Muscle of back (tissue), 11 donors: Measurements from ENCODE around the gene EEF2KMT. TPM values are rescaled to one million over a fixed set of nuclear protein-coding genes. Genes with fewer than 3 reads are reported as not detected.
A peak's percentile ranks its signal among the peaks of the same experiment; 100 is the strongest.

Experiments
- DNase-seq, 3 donors: peaks; one replicate each; pipeline versions ENCODE4 v3.0.0 to v3.0.0-alpha.2; 2013
- polyA plus RNA-seq, 10 donors: library from polyadenylated mRNA; unstranded; fragments of 120-200 nt; gene quantifications; one replicate each; pipeline ENCODE4 v1.2.1, GENCODE V29; 2013; ENCODE audit not compliant: insufficient read length in 10 of 10

EEF2KMT gene
- polyA plus RNA-seq, 10 donors = 8.3 to 14.2 (median 10.4) TPM

DNA sequence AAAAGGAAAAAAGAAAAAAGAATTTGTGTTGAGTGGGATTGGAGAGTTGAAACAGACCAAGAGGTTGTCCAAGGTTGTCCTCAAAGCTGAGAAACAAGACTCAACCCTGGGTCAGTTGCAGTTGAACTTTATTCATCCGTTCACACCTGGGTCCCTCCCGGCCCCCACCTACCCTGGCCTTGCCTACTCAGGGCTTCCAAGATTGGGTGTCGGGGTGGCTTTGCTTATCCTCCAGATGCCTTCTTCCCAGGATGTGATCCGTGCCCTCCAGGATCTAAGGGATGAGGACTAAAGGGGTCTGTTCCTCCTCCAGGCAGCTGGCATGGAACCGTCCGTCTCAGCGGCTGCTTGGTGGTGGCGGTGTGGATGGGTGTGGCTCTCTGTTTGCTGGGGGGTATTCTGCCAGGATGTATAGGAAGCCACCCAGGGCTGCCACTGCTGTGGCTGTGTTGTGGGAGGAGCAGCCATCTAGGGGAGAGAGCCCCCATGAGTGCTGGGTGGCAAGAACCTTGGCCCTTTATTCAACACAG, 53.5 kb downstream of the EEF2KMT start:
- no peak for DNase-seq

DNA sequence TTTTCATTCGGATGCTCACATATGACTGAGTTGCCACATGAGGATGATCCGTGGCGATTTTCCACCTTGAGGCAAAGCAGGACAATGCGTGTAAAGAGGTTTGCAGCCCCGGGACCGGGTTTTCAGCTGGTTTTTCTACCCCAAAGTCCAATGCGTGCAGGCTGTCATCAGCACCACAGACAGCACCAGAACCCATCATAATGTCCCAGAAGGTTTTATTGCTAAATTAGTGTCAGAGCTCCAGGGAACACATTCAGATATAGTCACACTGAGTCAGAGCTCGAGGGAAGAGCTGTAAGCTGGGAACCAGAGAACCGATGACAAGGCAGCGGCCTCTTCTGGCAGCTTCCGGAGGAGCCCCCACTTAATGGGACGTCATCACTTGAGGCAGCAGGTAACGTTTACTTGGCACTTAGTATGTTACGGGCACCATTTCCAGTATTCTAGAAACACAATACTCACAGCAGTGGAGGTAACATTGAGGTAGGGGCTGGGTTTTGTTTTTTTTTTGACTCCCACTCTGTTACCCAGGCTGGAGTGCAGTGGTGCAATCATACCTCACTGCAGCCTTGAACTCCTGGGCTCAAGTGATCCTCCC, 54.9 kb downstream of the EEF2KMT start:
- DNase-seq = no peak

DNA sequence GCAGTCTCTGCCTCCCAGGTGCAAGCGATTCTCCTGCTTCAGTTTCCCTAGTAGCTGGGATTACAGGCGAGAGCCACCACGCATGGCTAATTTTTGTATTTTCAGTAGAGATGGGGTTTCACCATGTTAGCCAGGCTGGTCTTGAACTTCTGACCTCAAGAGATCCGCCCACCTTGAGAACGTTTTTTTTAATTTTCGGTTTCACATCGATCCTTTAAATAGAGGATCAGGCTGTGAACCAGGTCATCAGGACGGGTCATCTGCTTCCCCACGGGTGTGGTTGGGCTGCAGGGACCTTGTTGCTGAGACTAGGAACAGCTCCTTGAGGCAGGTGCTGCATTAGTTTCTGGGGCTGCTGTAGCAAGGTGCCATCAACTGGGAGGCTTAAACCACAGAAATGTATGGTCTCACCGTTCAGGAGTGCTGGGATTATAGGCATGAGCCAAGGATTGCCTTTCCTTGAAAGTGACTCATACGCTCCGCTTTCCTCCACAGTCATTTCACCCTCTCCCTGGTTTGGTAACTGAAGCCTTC, 55.9 kb downstream of the EEF2KMT start:
- DNase-seq = no peak

DNA sequence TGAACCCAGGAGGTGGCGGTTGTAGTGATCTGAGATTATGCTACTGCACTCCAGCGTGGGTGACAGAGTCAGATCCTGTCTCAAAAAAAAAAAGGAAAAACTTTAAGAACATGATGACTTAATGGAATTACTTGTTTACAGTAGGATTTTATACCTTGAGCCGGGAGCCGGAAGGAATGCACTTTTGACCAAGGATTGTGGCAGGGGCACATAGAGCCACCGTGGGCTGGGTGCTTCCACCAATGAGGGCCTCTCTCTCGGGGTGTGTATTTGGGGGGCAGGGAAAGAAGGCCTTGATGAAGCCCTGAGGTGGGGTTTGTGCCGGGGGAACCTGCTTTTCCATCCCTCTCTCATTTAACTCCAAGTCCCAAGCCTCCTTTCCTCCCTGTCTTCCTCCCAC, 57.1 kb downstream of the EEF2KMT start:
- DNase-seq = no peak

DNA sequence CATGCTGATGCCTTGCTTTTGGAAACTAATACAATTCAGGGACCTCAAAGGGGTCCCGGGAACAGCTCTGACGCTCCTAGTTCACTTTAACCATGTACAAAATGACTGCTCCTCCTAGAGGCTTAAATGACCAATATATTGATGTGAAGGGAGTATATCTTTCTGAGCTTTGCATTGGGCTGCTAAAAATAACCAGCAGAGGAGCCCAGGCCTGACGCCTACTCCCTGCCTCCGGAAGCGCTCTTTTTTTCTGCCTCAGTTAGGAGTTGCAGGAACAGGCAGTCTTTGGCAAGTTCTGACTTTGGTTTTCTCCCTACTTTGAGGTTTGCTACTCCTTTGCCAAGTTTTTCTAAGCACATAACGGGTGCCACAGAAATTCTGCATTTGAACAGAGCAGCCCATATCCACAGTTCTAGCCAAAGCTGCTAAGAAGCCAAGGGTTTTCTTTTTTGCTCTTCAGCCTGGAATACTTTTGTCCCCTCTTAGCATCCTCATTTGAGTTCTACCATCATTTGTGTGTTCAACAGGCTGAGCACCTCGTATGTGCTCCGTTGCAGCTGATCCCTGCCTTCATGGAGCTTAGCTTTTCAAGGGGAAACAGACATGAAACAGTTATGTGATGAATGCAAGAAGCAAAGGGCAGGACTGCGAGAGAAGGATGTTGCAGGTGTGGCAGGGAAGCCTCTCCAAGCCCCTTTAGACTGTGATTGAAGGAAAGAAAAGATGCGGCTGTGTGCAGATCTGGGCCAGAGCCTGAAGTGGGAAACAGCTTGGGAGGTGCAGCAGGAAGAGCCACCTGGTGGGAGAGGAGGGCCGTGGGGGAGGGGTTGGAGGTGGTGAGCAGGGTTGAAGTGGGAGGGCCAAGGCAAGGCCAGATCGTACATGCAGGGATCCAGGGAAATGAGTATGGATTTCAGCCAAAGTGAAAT, 61.1 kb downstream of the EEF2KMT start:
- peak in 1 of 3 donors; percentile 15 for DNase-seq

DNA sequence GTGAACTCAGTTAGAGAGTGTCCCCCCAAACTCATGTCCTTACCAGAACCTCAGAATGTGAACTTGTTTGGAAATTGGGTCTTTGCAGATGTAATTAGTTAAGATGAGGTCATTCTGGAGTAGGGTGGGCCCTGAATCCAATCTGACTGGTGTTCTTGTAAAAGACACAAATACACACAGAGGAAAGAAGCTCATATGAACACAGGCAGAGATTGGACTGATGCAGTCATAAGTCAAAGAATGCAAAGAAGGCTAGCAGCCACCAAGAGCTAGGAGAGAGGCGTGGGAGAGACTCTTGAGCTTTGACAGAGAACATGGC, 61.7 kb downstream of the EEF2KMT start:
- DNase-seq = no peak

Other genes with a start within 250 kb of the EEF2KMT start
- gene PPL, start 160.6 kb downstream of the EEF2KMT start, polyA plus RNA-seq = 10 to 100 TPM in 2 of 10 donors, 1 to 10 TPM in 6, under 1 TPM in 2; 0.57 to 20.2 (median 1.2) TPM
- 1 to 10 TPM in 2 of 10 donors, under 1 TPM in 8; 0.52 to 1.3 (median 0.80) TPM for gene SEC14L5, start 139.5 kb downstream of the EEF2KMT start, polyA plus RNA-seq
- 1 to 10 TPM; 3.0 to 5.4 (median 4.6) TPM for gene NAGPA, start 63.9 kb downstream of the EEF2KMT start, polyA plus RNA-seq
- under 1 TPM in 8 of 10 donors, not detected in 2; 0.15 to 0.94 (median 0.53) TPM for gene C16orf89, start 31.8 kb downstream of the EEF2KMT start, polyA plus RNA-seq
- 10 to 100 TPM in 9 of 10 donors, 1 to 10 TPM in 1; 9.5 to 14.1 (median 10.7) TPM for gene ALG1, start 26.0 kb downstream of the EEF2KMT start, polyA plus RNA-seq